AG04450 (cell line): ENCODE results near the gene RARB. TPM values are rescaled to one million over a fixed set of nuclear protein-coding genes. Genes with fewer than 3 reads are reported as not detected.

Source experiments
- CTCF ChIA-PET: fragments of 300-600, 350-600 bp; formaldehyde crosslinking; extraction: SDS; loops from one replicate; lab custom pipeline; 2022; ENCODE audit warnings: antibody characterized with exemption, inconsistent platforms; lab: Charles Lee
- POLR2A ChIA-PET: fragments of 350-600 bp; formaldehyde crosslinking; extraction: SDS; loops from one replicate; lab custom pipeline; 2021; ENCODE audit warnings: antibody characterized with exemption, inconsistent platforms; lab: Yijun Ruan, JAX
- DNase-seq: peaks from one replicate; pipeline ENCODE4 v3.0.0-alpha.2; 2011; ENCODE audit warnings: low read depth, low spot score
- H3K27ac ChIP-seq: one replicate; pipeline ENCODE4 v1.5.1; 2012; ENCODE audit warnings: low read depth, low read length, control low read depth
- H3K27me3 ChIP-seq: one replicate; pipeline ENCODE4 v1.6.0; 2012; ENCODE audit warnings: low read length; ENCODE audit not compliant: control insufficient read depth, insufficient read depth
- H3K4me3 ChIP-seq: 2 replicates; pipeline ENCODE4 v1.5.1; 2011; ENCODE audit warnings: mild to moderate bottlenecking, low read depth, low read length, control low read depth
- H3K9me3 ChIP-seq: 2 replicates; pipeline ENCODE4 v1.5.1; 2012; ENCODE audit warnings: low read length; ENCODE audit not compliant: control insufficient read depth, insufficient read depth
- CTCF ChIP-seq: IDR thresholded peaks from 2 replicates; pipeline ENCODE4 v1.5.1; 2011; ENCODE audit warnings: low read depth, low read length, control low read depth, inconsistent platforms
- polyA minus RNA-seq: library from RNA; depleted of rRNA, polyadenylated mRNA; stranded (reverse); fragments of >200 nt; gene quantifications from 2 replicates; pipeline ENCODE4 v1.2.3, GENCODE V29; 2011; rRNA and poly(A)+ RNA removed
- polyA plus RNA-seq: library from polyadenylated mRNA; depleted of rRNA; stranded (reverse); fragments of >200 nt; gene quantifications from 2 replicates; pipeline ENCODE4 v1.2.3, GENCODE V29; 2011; rRNA removed

RARB gene
- 0.46 and 0.51 TPM in 2 replicates for polyA plus RNA-seq
- polyA minus RNA-seq, result 0.91 and 1.6 TPM in 2 replicates

DNA sequence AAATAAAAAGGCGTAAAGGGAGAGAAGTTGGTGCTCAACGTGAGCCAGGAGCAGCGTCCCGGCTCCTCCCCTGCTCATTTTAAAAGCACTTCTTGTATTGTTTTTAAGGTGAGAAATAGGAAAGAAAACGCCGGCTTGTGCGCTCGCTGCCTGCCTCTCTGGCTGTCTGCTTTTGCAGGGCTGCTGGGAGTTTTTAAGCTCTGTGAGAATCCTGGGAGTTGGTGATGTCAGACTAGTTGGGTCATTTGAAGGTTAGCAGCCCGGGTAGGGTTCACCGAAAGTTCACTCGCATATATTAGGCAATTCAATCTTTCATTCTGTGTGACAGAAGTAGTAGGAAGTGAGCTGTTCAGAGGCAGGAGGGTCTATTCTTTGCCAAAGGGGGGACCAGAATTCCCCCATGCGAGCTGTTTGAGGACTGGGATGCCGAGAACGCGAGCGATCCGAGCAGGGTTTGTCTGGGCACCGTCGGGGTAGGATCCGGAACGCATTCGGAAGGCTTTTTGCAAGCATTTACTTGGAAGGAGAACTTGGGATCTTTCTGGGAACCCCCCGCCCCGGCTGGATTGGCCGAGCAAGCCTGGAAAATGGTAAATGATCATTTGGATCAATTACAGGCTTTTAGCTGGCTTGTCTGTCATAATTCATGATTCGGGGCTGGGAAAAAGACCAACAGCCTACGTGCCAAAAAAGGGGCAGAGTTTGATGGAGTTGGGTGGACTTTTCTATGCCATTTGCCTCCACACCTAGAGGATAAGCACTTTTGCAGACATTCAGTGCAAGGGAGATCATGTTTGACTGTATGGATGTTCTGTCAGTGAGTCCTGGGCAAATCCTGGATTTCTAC, at the start of gene RARB:
TSS of gene RARB (plus strand) at position 322 of the 847 bp plus-strand sequence. CDS start at position 791, 469 bp downstream.
- H3K4me3 ChIP-seq, result peak within 1 kb of the TSS; percentile 62
- no peak for TF ChIP-seq CTCF
- H3K27me3 ChIP-seq, result peaks cover 9% of the 10 kb centered on the region
- POLR2A ChIA-PET, result interaction anchor here (0.7 kb wide), 1 partner anchor 210 kb away, joined by 4 read pairs; no protein-coding TSS in a partner anchor
- H3K27ac ChIP-seq, result peak within 1 kb of the TSS; percentile 74
- H3K9me3 ChIP-seq, result no peaks in the 10 kb centered on the region
- peak; percentile 41 for DNase-seq
- CTCF ChIA-PET, result interaction anchor here (1.2 to 3.0 kb wide), 2 partner anchors 165 to 167 kb away, joined by 3 to 9 read pairs; no protein-coding TSS in a partner anchor

GRCh38 chr3:25378786-25379311, 49.2 kb upstream of the RARB start:
- H3K27me3 ChIP-seq, result no peaks in the 10 kb centered on the region
- ChIA-PET CTCF (no interaction called here), POLR2A (no interaction called here)
- DNase-seq, result no peak
- H3K4me3 ChIP-seq, result no peak overlapping the region
- H3K27ac ChIP-seq, result no peak overlapping the region
- no peaks in the 10 kb centered on the region for H3K9me3 ChIP-seq
- TF ChIP-seq CTCF, result no peak

GRCh38 chr3:25380222-25380739, 47.8 kb upstream of the RARB start:
- TF ChIP-seq CTCF, result no peak
- DNase-seq, result no peak
- H3K27ac ChIP-seq, result no peak overlapping the region
- no peak overlapping the region for H3K4me3 ChIP-seq
- ChIA-PET POLR2A (no interaction called here), CTCF (no interaction called here)
- H3K9me3 ChIP-seq, result no peaks in the 10 kb centered on the region
- no peaks in the 10 kb centered on the region for H3K27me3 ChIP-seq

- ChIA-PET POLR2A (no interaction called here), CTCF (no interaction called here)
- TF ChIP-seq CTCF, result no peak
Observed at GRCh38 chr3:25381083-25381482, 47.0 kb upstream of the RARB start.

More at GRCh38 chr3:25381083-25381482, 47.0 kb upstream of the RARB start:
- H3K27me3 ChIP-seq, result no peaks in the 10 kb centered on the region
- H3K27ac ChIP-seq, result no peak overlapping the region
- H3K9me3 ChIP-seq, result no peaks in the 10 kb centered on the region
- no peak for DNase-seq
- no peak overlapping the region for H3K4me3 ChIP-seq
